ENCODE results near the gene GP1BB.

GP1BB gene

DNA sequence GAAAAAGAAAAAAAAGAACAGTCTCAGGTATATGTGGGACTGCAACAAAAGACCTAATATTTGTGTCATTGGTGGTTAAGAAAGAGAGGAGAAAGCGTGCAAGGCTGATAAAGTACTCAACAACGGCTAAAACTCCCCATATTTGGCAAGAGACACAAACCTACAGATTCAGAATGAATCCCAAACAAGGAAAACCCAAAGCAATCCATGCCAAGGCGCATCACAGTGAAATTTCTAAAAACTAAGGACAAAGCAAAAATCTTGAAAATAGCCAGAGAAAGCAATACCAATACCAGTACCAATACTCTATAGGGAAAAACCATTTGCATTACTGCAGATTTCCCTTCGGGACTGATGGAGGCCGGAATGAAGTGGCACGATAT, 41.5 kb upstream of the GP1BB start:
- Histone ChIP-seq H3K36me3 (ENCODE audit: insufficient read depth, low read length) (no peaks in the 10 kb centered on the region), H3K27me3 (ENCODE audit: control insufficient read depth, insufficient read depth, low read length) (peaks cover 38% of the 10 kb centered on the region), H3K4me2 (ENCODE audit: low read length) (no peak overlapping the region), H3K4me1 (ENCODE audit: control insufficient read depth, insufficient read depth, low read length) (no peaks in the 10 kb centered on the region), H3K9me3 (replicated peaks; ENCODE audit: low read length) (no peaks in the 10 kb centered on the region), H3K9ac (ENCODE audit: low read depth, low read length) (no peak overlapping the region), H3K4me3 (ENCODE audit: low read length) (no peak overlapping the region)

DNA sequence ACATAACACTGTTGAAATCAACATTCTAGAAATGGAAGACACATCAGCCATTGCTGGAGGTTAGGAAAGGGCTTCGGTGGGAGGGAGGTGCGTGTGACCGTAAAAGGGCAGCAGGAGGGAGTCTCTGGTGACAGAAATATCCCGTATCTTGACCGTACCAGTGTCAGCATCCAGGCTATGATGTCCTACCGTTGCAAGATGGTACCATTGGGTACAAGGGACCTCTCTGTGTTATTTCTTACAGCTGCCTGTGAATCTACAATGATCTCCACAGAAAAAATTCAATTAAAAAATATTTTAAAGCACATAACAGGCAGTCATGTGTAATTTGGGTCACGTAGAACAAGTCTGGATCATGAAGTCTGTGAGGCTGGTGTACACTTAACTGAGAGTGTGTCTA, 36.4 kb upstream of the GP1BB start:
- H3K27me3 ChIP-seq (ENCODE audit: control insufficient read depth, insufficient read depth, low read length): peaks cover 43% of the 10 kb centered on the region
- peaks cover 7% of the 10 kb centered on the region for H3K4me1 ChIP-seq (ENCODE audit: control insufficient read depth, insufficient read depth, low read length)

DNA sequence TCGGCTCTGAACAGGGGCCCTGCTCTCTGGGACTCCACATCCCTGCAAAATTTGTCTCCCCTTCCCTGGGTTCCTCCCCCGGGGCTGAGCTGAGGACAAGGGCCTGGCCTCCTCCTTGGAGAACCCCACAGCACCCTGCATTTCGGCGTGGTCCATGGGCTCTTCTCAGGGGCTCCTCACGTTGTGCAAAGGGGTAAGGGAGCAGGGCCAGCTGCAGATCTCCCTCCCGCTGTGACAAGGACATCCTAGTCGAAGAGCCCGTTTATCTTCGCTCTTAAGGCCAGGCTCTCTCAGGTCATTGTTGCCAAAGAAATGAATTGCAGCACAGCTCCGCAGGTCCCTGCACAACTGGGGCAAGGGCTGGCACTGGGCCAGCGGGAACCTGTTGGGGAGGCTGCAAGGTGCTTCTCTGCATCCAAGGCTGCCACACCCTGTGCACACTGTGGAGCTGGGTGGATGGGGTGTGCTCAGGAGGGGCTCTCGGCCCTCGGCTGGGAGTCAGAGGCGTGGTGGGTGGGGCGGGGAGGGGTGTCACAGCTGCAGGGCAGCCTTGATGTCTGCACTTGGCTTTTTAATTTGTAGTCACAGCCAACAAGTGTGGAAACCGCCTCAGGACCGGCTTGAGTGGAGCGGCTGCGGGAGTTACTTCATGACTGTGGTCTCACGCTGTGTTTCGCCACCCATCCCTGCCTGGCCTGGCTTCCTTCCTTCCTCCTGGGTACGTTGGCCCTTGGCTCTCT, 35.6 kb upstream of the GP1BB start:
- Histone ChIP-seq H3K9me3 (replicated peaks; ENCODE audit: low read length) (no peaks in the 10 kb centered on the region), H3K27me3 (ENCODE audit: control insufficient read depth, insufficient read depth, low read length) (peaks cover 35% of the 10 kb centered on the region), H3K9ac (ENCODE audit: low read depth, low read length) (no peak overlapping the region), H3K4me3 (ENCODE audit: low read length) (no peak overlapping the region), H3K4me2 (ENCODE audit: low read length) (no peak overlapping the region), H3K4me1 (ENCODE audit: control insufficient read depth, insufficient read depth, low read length) (peaks cover 10% of the 10 kb centered on the region), H3K36me3 (ENCODE audit: insufficient read depth, low read length) (no peaks in the 10 kb centered on the region)

More for the DNA sequence above, 36.4 kb upstream of the GP1BB start:
- Histone ChIP-seq H3K9ac (ENCODE audit: low read depth, low read length) (no peak overlapping the region), H3K4me3 (ENCODE audit: low read length) (no peak overlapping the region), H3K9me3 (replicated peaks; ENCODE audit: low read length) (no peaks in the 10 kb centered on the region), H3K4me2 (ENCODE audit: low read length) (no peak overlapping the region), H3K36me3 (ENCODE audit: insufficient read depth, low read length) (no peaks in the 10 kb centered on the region)

DNA sequence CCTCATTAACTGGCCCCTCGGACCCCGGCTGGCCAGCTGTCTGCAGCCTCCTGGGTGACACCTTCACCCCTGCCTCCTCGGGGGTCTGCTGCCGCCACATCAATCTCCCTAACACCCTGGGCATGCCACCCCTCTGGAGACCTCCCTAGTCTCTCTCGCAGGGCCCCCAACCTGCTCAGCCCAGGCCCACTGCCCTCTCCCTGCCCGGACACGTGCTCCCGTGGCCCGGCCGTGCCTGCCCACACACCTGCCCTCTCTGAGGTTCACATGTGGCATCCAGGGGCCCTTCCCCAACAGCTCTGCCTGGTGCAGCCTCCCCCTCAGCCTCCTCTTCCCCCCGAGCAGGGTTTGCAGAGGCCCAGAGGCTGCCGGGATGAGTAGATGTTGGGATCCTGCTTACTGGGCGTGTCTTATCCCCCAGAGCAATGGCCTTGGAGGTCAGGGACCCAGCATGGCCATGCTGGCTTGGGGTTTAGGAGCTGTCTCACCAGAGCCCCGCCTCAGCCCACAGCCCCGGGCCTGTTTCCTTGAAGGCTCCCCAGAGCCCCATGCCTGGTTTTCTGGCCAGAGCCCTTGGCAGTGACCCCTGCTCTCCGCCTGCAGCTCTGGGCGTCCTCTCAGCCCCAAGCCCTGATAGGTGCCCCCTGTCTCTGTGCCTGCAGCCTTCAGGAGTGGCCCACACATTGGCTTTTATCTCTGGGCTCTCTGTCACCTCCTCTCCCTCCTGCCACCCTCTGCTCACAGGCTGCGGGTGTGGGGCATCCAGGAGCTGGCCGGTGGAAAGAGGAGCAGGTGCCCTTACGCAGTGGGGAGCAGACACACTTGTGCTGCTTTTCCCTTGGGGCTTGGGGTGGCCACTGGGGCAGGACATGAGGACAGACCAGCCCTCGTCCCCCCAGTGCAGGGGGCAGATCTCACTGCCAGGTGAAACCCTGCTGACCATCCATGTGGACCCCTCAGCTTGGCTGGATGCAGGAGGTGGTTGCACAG, 34.7 kb upstream of the GP1BB start:
- Histone ChIP-seq H3K4me2 (ENCODE audit: low read length) (no peak overlapping the region), H3K36me3 (ENCODE audit: insufficient read depth, low read length) (no peaks in the 10 kb centered on the region), H3K4me3 (ENCODE audit: low read length) (no peak overlapping the region), H3K9ac (ENCODE audit: low read depth, low read length) (no peak overlapping the region), H3K27me3 (ENCODE audit: control insufficient read depth, insufficient read depth, low read length) (peaks cover 33% of the 10 kb centered on the region), H3K4me1 (ENCODE audit: control insufficient read depth, insufficient read depth, low read length) (peaks cover 10% of the 10 kb centered on the region), H3K9me3 (replicated peaks; ENCODE audit: low read length) (no peaks in the 10 kb centered on the region)

DNA sequence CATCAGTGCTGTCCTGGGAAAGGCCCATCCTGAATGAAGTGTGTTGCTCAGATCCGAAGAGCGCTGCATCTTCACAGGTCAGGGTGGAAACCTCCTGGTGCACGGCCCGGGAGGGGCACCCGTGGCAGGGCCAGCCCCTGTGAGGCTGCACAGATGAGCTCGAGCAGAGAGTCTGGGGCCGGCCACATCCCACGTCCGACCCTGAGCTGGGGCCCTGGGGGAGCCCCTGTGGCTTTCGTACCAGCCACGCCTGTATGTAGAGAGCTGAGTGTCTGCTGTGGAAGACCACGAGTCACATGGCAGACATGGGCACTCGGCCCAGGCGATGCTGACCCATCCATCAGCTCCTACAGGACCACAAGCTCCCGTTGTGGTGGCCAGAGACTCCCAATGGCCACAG, 33.9 kb upstream of the GP1BB start:
- no peaks in the 10 kb centered on the region for H3K36me3 ChIP-seq (ENCODE audit: insufficient read depth, low read length)
- no peak overlapping the region for H3K4me3 ChIP-seq (ENCODE audit: low read length)
- no peak overlapping the region for H3K9ac ChIP-seq (ENCODE audit: low read depth, low read length)
- no peaks in the 10 kb centered on the region for H3K9me3 ChIP-seq (replicated peaks; ENCODE audit: low read length)
- H3K4me1 ChIP-seq (ENCODE audit: control insufficient read depth, insufficient read depth, low read length): peaks cover 10% of the 10 kb centered on the region
- peaks cover 30% of the 10 kb centered on the region for H3K27me3 ChIP-seq (ENCODE audit: control insufficient read depth, insufficient read depth, low read length)
- H3K4me2 ChIP-seq (ENCODE audit: low read length): no peak overlapping the region

DNA sequence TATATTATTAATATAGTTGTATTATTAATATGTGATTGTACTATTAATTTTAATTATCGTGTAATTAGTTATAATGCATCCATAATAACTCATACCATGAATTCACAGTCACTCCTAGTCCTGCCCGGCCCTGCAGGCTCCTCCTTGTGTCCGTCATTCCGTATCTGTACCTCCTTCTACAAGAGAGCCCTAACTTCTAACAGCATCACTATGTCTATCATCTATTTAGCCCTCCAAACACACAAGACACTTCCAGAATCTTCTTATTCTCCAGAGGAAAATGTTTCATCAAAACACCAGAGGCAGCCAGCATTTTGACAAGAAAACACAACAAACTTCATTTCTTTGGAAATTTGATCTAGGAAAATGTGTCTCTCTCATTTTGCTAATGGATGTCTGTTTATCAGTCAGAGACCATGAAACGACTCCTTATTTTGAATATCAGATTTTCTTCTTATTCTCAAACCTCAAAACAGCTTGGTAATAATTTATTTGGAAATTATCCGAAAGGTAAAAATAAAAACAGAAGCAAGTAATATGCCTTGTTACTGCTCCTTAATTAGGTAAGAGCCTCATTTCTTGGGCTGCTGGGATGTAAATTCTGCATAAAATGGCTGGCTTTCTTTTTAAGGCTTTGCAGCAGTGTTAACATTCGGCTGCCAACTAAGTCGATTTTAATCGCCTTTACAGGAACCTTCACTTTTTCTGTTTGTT, 32.2 kb upstream of the GP1BB start:
- peak overlapping the region; percentile 31 for H3K9ac ChIP-seq (ENCODE audit: low read depth, low read length)
- no peaks in the 10 kb centered on the region for H3K9me3 ChIP-seq (replicated peaks; ENCODE audit: low read length)
- peaks cover 10% of the 10 kb centered on the region for H3K4me1 ChIP-seq (ENCODE audit: control insufficient read depth, insufficient read depth, low read length)
- no peaks in the 10 kb centered on the region for H3K36me3 ChIP-seq (ENCODE audit: insufficient read depth, low read length)
- peak overlapping the region; percentile 48 for H3K4me3 ChIP-seq (ENCODE audit: low read length)
- peak overlapping the region; percentile 70 for H3K4me2 ChIP-seq (ENCODE audit: low read length)
- peaks cover 29% of the 10 kb centered on the region for H3K27me3 ChIP-seq (ENCODE audit: control insufficient read depth, insufficient read depth, low read length)

DNA sequence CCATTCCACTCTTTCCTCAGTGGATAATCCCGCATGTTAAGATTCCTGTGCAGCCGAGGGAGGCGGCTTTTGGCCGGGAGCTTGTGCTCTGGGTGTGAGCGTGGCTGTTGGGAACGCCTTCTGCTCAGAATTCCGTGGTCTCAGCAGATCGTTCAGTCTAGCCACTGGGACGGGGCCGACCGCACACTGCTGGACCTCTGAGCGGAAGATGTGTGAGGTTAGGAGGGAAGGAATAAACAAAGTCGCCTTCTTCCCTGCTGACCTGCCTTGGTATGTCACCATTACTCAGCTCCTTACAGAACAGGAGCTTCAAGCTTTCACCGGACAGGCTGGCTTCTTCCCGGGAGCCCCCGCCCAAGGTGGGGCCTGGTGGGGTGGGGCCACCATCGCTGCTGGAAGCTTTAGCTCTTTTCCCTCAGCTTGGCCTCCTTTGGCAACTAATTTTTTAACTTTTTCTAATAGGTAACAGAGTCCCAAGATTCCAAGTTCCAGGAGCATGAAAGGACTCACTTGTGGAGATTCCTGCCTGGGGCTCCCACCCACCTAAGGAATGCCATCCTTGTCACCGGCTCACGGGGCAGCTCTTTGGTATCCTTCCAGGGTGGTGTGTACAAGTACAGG, 31.5 kb upstream of the GP1BB start:
- peaks cover 10% of the 10 kb centered on the region for H3K4me1 ChIP-seq (ENCODE audit: control insufficient read depth, insufficient read depth, low read length)
- H3K9me3 ChIP-seq (replicated peaks; ENCODE audit: low read length): no peaks in the 10 kb centered on the region
- H3K4me3 ChIP-seq (ENCODE audit: low read length): peak overlapping the region; percentile 48
- no peaks in the 10 kb centered on the region for H3K36me3 ChIP-seq (ENCODE audit: insufficient read depth, low read length)
- H3K4me2 ChIP-seq (ENCODE audit: low read length): peak overlapping the region; percentile 70
- peaks cover 23% of the 10 kb centered on the region for H3K27me3 ChIP-seq (ENCODE audit: control insufficient read depth, insufficient read depth, low read length)
- H3K9ac ChIP-seq (ENCODE audit: low read depth, low read length): peak overlapping the region; percentile 31

DNA sequence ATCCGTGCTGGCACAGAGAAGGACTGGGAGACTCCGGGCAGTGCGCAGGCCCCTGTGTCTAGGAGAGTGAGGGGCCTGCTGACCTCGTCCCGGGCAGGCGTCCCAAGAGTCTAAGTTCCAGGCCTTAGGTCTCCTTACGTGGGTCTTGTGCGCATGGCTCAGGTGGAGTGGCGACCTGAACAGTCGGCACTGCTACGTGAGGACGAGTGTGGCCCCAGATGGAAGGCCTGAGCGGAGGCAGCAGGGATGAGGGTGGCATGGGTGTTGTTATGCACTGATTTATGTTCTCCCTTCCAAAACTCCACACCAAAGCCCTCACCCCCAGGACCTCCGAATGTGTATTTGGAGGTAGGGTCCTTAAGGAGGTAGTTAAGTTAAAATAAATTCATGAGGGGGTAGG, 29.8 kb upstream of the GP1BB start:
- Histone ChIP-seq H3K27me3 (ENCODE audit: control insufficient read depth, insufficient read depth, low read length) (peaks cover 5% of the 10 kb centered on the region), H3K4me3 (ENCODE audit: low read length) (no peak overlapping the region), H3K4me2 (ENCODE audit: low read length) (no peak overlapping the region)

DNA sequence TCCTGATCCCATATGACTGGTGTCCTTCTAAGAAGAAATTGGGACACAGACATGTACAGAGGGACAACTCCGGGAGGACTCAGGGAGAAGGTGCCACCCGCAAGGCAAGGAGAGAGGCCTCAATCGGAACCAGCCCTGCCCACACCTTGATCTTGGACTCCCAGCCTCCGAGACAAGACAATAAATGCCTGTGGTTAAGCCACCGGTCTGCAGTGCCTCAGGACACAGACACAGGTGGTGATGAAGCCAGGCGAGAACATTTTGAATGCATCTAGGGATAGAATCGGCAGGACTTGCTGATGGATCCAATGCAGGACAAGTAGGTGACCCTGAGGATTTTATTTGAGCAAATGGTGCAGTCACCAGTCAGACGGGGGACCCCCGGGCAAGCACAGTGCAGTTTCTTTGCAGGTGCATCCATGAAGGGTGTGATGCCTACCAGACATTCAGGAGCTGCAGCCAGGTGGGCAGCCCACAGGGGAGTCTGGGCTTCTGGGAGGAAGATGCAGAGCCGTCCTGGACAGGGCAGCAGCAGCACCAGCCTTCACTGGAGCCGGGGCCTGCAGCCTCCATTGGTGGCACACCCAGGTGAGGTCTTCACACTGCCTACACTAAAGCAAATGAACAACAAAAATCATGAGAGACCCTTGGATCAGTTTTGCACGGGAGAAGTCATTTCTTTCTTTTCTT, 29.2 kb upstream of the GP1BB start:
- H3K27me3 ChIP-seq (ENCODE audit: control insufficient read depth, insufficient read depth, low read length): peaks cover under 1% of the 10 kb centered on the region
- no peaks in the 10 kb centered on the region for H3K36me3 ChIP-seq (ENCODE audit: insufficient read depth, low read length)
- H3K4me3 ChIP-seq (ENCODE audit: low read length): no peak overlapping the region
- peaks cover 10% of the 10 kb centered on the region for H3K4me1 ChIP-seq (ENCODE audit: control insufficient read depth, insufficient read depth, low read length)
- H3K4me2 ChIP-seq (ENCODE audit: low read length): no peak overlapping the region
- H3K9me3 ChIP-seq (replicated peaks; ENCODE audit: low read length): no peaks in the 10 kb centered on the region
- no peak overlapping the region for H3K9ac ChIP-seq (ENCODE audit: low read depth, low read length)

More for the DNA sequence above, 29.8 kb upstream of the GP1BB start:
- Histone ChIP-seq H3K36me3 (ENCODE audit: insufficient read depth, low read length) (no peaks in the 10 kb centered on the region), H3K4me1 (ENCODE audit: control insufficient read depth, insufficient read depth, low read length) (peaks cover 10% of the 10 kb centered on the region), H3K9ac (ENCODE audit: low read depth, low read length) (no peak overlapping the region), H3K9me3 (replicated peaks; ENCODE audit: low read length) (no peaks in the 10 kb centered on the region)

DNA sequence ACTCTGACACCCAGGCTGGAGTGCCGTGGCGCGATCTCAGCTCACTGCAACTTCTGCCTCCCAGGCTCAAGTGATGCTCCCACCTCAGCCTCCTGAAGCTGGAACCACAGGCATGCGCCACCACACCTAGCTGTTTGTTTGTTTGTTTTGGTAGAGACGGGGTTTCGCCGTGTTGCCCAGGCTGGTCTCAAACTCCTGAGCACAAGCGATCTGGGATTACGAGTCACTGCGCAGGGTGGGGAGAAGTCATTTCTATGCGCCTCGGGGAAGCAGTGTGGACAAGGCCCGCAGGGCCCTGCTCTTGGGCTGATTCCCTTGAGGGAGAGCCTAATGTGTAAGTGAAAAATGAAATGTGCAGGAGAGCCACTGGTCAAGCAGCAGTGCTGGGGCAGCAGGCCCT, 28.6 kb upstream of the GP1BB start:
- Histone ChIP-seq H3K36me3 (ENCODE audit: insufficient read depth, low read length) (no peaks in the 10 kb centered on the region), H3K4me2 (ENCODE audit: low read length) (no peak overlapping the region), H3K9me3 (replicated peaks; ENCODE audit: low read length) (no peaks in the 10 kb centered on the region), H3K4me1 (ENCODE audit: control insufficient read depth, insufficient read depth, low read length) (peaks cover 10% of the 10 kb centered on the region), H3K4me3 (ENCODE audit: low read length) (no peak overlapping the region), H3K9ac (ENCODE audit: low read depth, low read length) (no peak overlapping the region), H3K27me3 (ENCODE audit: control insufficient read depth, insufficient read depth, low read length) (no peaks in the 10 kb centered on the region)

Data from skeletal muscle satellite cell (primary cell).